HepG2 (cell line): ENCODE measurements around the gene SNAP23. TPM values are rescaled to one million over a fixed set of nuclear protein-coding genes. Genes with fewer than 3 reads are reported as not detected.
A peak's percentile ranks its signal among the peaks of the same experiment; 100 is the strongest.

Experiments used
- EEA1 ChIP-seq: sonication (generic); formaldehyde crosslinking; IDR thresholded peaks from 2 replicates; pipeline ENCODE4 v1.5.1; 2020; ENCODE audit warnings: mild to moderate bottlenecking, missing genetic modification reagents, borderline replicate concordance
- EZH2 ChIP-seq: conservative IDR thresholded peaks from 2 replicates; pipeline ENCODE4 v1.6.1; 2012; ENCODE audit warnings: mild to moderate bottlenecking, low read depth, low read length, moderate library complexity
- KAT8 ChIP-seq: IDR thresholded peaks from 2 replicates; pipeline ENCODE4 v1.6.1; 2016; ENCODE audit warnings: missing genetic modification reagents, missing compliant biosample characterization
- KLF15 ChIP-seq: sonication (generic); formaldehyde crosslinking; IDR thresholded peaks from 2 replicates; pipeline ENCODE4 v1.8.1; 2023; ENCODE audit warnings: borderline replicate concordance, mild to moderate bottlenecking, inconsistent platforms, missing genetic modification reagents, mixed read lengths
- MEIS1 ChIP-seq: sonication (generic); formaldehyde crosslinking; IDR thresholded peaks from 2 replicates; pipeline ENCODE4 v1.9.0; 2021; ENCODE audit warnings: mild to moderate bottlenecking, missing genetic modification reagents, moderate library complexity, borderline replicate concordance
- NR2F6 ChIP-seq, 2 experiments: IDR thresholded peaks; 2 replicates each; pipeline ENCODE4 v1.6.1; 2016; ENCODE audit warnings: antibody characterized with exemption in 1 of 2, mild to moderate bottlenecking in 1 of 2
- PAF1 ChIP-seq: IDR thresholded peaks from 2 replicates; pipeline ENCODE4 v1.6.1; 2016; ENCODE audit warnings: missing genetic modification reagents, missing compliant biosample characterization
- PHF8 ChIP-seq: sonication (generic); formaldehyde crosslinking; IDR thresholded peaks from 2 replicates; pipeline ENCODE4 v1.5.0; 2020; ENCODE audit warnings: missing genetic modification reagents
- RAD51 ChIP-seq: fragments of 450-650 bp; IDR thresholded peaks from 2 replicates; pipeline ENCODE4 v1.6.1; 2016; ENCODE audit warnings: borderline replicate concordance
- SP140L ChIP-seq: sonication (generic); formaldehyde crosslinking; IDR thresholded peaks from 2 replicates; pipeline ENCODE4 v1.4.0; 2020; ENCODE audit warnings: missing genetic modification reagents, borderline replicate concordance
- SSRP1 ChIP-seq: IDR thresholded peaks from 2 replicates; pipeline ENCODE4 v1.6.1; 2016; ENCODE audit warnings: control low read depth
- TFE3 ChIP-seq: IDR thresholded peaks from 2 replicates; pipeline ENCODE4 v1.6.1; 2016
- TOPORS ChIP-seq: sonication (generic); formaldehyde crosslinking; IDR thresholded peaks from 2 replicates; pipeline ENCODE4 v1.8.0; 2023; ENCODE audit warnings: mild to moderate bottlenecking, missing genetic modification reagents
- ZFP36 ChIP-seq: fragments of 150-350 bp; IDR thresholded peaks from 2 replicates; pipeline ENCODE4 v1.6.1; 2018; ENCODE audit warnings: borderline replicate concordance, low read length, low read depth; ENCODE audit not compliant: partially characterized antibody
- ZNF121 ChIP-seq: sonication (generic); formaldehyde crosslinking; IDR thresholded peaks from 2 replicates; pipeline ENCODE4 v1.5.0; 2020; ENCODE audit warnings: mild to moderate bottlenecking, missing genetic modification reagents
- ZNF20 ChIP-seq: sonication (generic); formaldehyde crosslinking; IDR thresholded peaks from 2 replicates; pipeline ENCODE4 v1.4.0; 2020; ENCODE audit warnings: mild to moderate bottlenecking, moderate library complexity, missing genetic modification reagents
- ZNF24 ChIP-seq: fragments of 450-650 bp; IDR thresholded peaks from 2 replicates; pipeline ENCODE4 v1.6.1; 2017; ENCODE audit warnings: antibody characterized with exemption, mild to moderate bottlenecking
- ZNF629 ChIP-seq: sonication (generic); formaldehyde crosslinking; conservative IDR thresholded peaks from 2 replicates; pipeline ENCODE4 v1.5.0; 2020; ENCODE audit warnings: missing genetic modification reagents
- ZNF737 ChIP-seq: sonication (generic); formaldehyde crosslinking; IDR thresholded peaks from 2 replicates; pipeline ENCODE4 v1.5.0; 2020; ENCODE audit warnings: missing genetic modification reagents, mild to moderate bottlenecking, borderline replicate concordance
- ZNF776 ChIP-seq: sonication (generic); formaldehyde crosslinking; IDR thresholded peaks from 2 replicates; pipeline ENCODE4 v1.4.0; 2020; ENCODE audit warnings: mild to moderate bottlenecking, missing genetic modification reagents
- ZNF891 ChIP-seq: sonication (generic); formaldehyde crosslinking; IDR thresholded peaks from 2 replicates; pipeline ENCODE4 v1.5.0; 2020; ENCODE audit warnings: mild to moderate bottlenecking, missing genetic modification reagents
- ZSCAN5A ChIP-seq: sonication (generic); formaldehyde crosslinking; IDR thresholded peaks from 2 replicates; pipeline ENCODE4 v1.8.0; 2022; ENCODE audit warnings: mild to moderate bottlenecking, missing genetic modification reagents, borderline replicate concordance
- polyA plus RNA-seq, 8 experiments: library from polyadenylated mRNA; depleted of rRNA in 3 of 8; stranded (reverse) in 7 of 8; unstranded in 1 of 8; fragments of >200 nt; fragmentation: Illumina TruSeq in 4 of 8; extraction: Trizol in 4 of 8; gene quantifications; 2 replicates each; pipeline versions ENCODE4 v1.2.1 to v1.2.3, GENCODE V29; 2011 to 2016; ENCODE audit warnings: low read depth in 4 of 8, missing spikeins in 1 of 8, mixed read lengths in 1 of 8; ENCODE audit not compliant: insufficient read depth in 1 of 8
- total RNA-seq, 5 experiments: library from RNA; depleted of rRNA; stranded (reverse); fragments of >200 nt; fragmentation: Illumina TruSeq; extraction: Trizol; gene quantifications; 2 replicates each; pipeline ENCODE4 v1.2.3, GENCODE V29; 2016; ENCODE audit warnings: low read depth in 1 of 5
- TF ChIP-seq, protein P1 (sequence below): sonication (generic); formaldehyde crosslinking; conservative IDR thresholded peaks from 2 replicates; pipeline ENCODE4 v1.4.0; 2020; ENCODE audit warnings: missing genetic modification reagents

The SNAP23 gene
- total and polyA plus RNA-seq, 2 of the 13 experiments (the other 11 are each of a cell fraction or from before 2014, with no cell fraction given) = 37.0 to 101 TPM

GRCh38 chr15:42548249-42549031 is 53.0 kb downstream of the SNAP23 start, which contains the start of the genes HAUS2 and LRRC57 (continued):
- TF ChIP-seq ZNF891 = peak; percentile 65
- 0 out of 2 replicates have a peak, but pooled peaks have one; percentile 7 for TF ChIP-seq ZNF629 (CRISPR knock-in tag)
- no peak for TF ChIP-seq RAD51
- no peak for TF ChIP-seq SP140L (CRISPR knock-in tag)
- TF ChIP-seq ZNF20 (CRISPR knock-in tag) = no peak
- TF ChIP-seq TOPORS (CRISPR knock-in tag) = peak; percentile 20; the same call in 1 of the 2 replicates
- no peak for TF ChIP-seq PAF1
- peak; percentile 96 for TF ChIP-seq PHF8 (CRISPR knock-in tag)
- no peak for TF ChIP-seq SSRP1 (CRISPR knock-in tag)
- TF ChIP-seq EZH2 = no peak
- TF ChIP-seq ZNF121 (CRISPR knock-in tag) = no peak
- TF ChIP-seq KAT8 = peak; percentile 98
- no peak for TF ChIP-seq ZNF24
- TF ChIP-seq MEIS1 (CRISPR knock-in tag) = no peak; the same call in 1 of the 2 replicates
- no peak for TF ChIP-seq NR2F6 (IDR thresholded peaks at IDR 0.05)
- TF ChIP-seq NR2F6 (CRISPR knock-in tag; IDR thresholded peaks at IDR 0.05) = 0 out of 2 replicates have a peak, but pooled peaks have one; percentile 1
- TF ChIP-seq ZNF776 (CRISPR knock-in tag) = peak; percentile 50; the same call in 1 of the 2 replicates
- no peak for TF ChIP-seq ZFP36
- TF ChIP-seq ZSCAN5A = no peak; the same call in 1 of the 2 replicates
- TF ChIP-seq ZNF737 (CRISPR knock-in tag) = no peak
- TF ChIP-seq KLF15 (CRISPR knock-in tag) = peak; percentile 92; the same call in 1 of the 2 replicates
- TF ChIP-seq, protein P1, sequence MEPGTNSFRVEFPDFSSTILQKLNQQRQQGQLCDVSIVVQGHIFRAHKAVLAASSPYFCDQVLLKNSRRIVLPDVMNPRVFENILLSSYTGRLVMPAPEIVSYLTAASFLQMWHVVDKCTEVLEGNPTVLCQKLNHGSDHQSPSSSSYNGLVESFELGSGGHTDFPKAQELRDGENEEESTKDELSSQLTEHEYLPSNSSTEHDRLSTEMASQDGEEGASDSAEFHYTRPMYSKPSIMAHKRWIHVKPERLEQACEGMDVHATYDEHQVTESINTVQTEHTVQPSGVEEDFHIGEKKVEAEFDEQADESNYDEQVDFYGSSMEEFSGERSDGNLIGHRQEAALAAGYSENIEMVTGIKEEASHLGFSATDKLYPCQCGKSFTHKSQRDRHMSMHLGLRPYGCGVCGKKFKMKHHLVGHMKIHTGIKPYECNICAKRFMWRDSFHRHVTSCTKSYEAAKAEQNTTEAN = 0 out of 2 replicates have a peak, but pooled peaks have one; percentile 44
- no peak for TF ChIP-seq TFE3 (CRISPR knock-in tag)
- no peak for TF ChIP-seq EEA1 (CRISPR knock-in tag)
